ENCODE measurements around the gene GPR162. TPM values are rescaled to one million over a fixed set of nuclear protein-coding genes. Genes with fewer than 3 reads are reported as not detected.

GPR162 gene
- total and polyA plus RNA-seq, 10 donors: 2.1 to 14.7 (median 4.9) TPM

DNA sequence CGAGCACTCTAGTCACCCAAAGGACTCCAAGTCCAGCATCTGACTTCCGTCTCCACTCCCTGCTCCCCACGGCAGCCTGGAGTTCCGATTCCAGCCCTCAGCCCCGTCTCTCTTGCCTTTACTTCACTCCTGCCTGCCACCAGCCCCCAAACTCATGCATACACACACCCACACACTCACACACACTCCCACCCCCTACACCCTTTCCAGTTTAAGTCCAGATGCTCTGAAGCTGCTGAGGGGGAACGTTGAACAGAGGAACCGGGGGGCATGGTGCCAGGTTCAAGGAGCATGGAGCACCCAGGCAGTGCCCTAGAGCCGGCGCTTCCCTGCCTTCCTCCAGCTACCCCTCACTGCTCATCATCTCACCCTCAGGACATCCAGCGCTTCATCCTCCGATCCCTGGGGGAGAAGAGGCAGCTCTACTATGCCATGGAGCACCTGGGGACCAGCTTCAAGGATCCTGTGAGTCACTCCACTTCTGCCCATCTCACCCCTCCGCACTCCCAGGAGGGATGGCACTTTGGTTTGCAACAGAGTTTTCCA is 9.9 kb downstream of the GPR162 start:
- H3K27me3 ChIP-seq (replicated peaks in 1 of 7): peaks cover 0 to 41% (median 35%) of the 10 kb centered on the region in 7 donors
- no peak overlapping the region for H3K4me3 ChIP-seq
- intact Hi-C loops (cut with DNase I; ENCODE audit: low total_unique reads): no loop called here
- TF ChIP-seq, protein P1, sequence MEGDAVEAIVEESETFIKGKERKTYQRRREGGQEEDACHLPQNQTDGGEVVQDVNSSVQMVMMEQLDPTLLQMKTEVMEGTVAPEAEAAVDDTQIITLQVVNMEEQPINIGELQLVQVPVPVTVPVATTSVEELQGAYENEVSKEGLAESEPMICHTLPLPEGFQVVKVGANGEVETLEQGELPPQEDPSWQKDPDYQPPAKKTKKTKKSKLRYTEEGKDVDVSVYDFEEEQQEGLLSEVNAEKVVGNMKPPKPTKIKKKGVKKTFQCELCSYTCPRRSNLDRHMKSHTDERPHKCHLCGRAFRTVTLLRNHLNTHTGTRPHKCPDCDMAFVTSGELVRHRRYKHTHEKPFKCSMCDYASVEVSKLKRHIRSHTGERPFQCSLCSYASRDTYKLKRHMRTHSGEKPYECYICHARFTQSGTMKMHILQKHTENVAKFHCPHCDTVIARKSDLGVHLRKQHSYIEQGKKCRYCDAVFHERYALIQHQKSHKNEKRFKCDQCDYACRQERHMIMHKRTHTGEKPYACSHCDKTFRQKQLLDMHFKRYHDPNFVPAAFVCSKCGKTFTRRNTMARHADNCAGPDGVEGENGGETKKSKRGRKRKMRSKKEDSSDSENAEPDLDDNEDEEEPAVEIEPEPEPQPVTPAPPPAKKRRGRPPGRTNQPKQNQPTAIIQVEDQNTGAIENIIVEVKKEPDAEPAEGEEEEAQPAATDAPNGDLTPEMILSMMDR (IDR thresholded peaks at IDR 0.05 in 8 of 11, conservative IDR thresholded peaks at IDR 0.05 in 3 of 11): no peak
- no peak for TF ChIP-seq POLR2AphosphoS5 (IDR thresholded peaks at IDR 0.05)
- no peak for TF ChIP-seq POLR2A (IDR thresholded peaks at IDR 0.05)
- H3K36me3 ChIP-seq: peaks cover 0 to 3% (median 0%) of the 10 kb centered on the region in 6 donors
- peaks cover 4 to 65% (median 44%) of the 10 kb centered on the region in 6 donors for H3K4me1 ChIP-seq
- no peaks in the 10 kb centered on the region for H3K9me3 ChIP-seq
- no peak for DNase-seq
- WGBS, 5 donors: 83 to 91% (median 87%) methylated on average over 12 of the region's 12 CpGs
- H3K27ac ChIP-seq: no peak overlapping the region

DNA sequence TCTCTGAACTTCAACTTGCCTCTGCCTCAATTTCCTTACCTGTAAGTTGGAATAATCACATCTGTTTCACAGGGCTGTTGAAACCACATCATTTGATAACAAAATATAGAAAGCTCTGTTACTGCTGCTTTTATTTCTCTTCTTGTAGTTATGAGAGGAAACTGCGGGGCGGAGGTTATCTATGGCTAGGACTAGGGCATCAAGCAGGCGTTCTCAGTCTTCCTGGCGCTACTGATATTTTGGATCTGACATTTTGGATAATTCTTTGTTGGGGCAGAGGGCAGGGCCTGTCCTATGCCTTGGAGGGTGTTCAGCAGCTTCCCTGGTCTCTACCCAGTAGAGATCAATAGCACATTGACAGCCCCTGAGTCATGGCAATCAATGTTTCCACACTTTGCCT is 10.5 kb downstream of the GPR162 start:
- peaks cover 0 to 3% (median 0%) of the 10 kb centered on the region in 6 donors for H3K36me3 ChIP-seq
- no peaks in the 10 kb centered on the region for H3K9me3 ChIP-seq
- H3K4me3 ChIP-seq: no peak overlapping the region
- H3K4me1 ChIP-seq: peaks cover 4 to 60% (median 41%) of the 10 kb centered on the region in 6 donors
- intact Hi-C loops (cut with DNase I; ENCODE audit: low total_unique reads): no loop called here
- no peak overlapping the region for H3K27ac ChIP-seq
- DNase-seq: no peak
- TF ChIP-seq, protein P1 (IDR thresholded peaks at IDR 0.05 in 8 of 11, conservative IDR thresholded peaks at IDR 0.05 in 3 of 11): no peak
- TF ChIP-seq POLR2AphosphoS5 (IDR thresholded peaks at IDR 0.05): peak in 1 of 3 donors; percentile 57
- TF ChIP-seq POLR2A (IDR thresholded peaks at IDR 0.05): no peak
- 58 to 79% (median 75%) methylated on average over 4 of the region's 4 CpGs for WGBS, 5 donors
- H3K27me3 ChIP-seq (replicated peaks in 1 of 7): peaks cover 0 to 35% (median 29%) of the 10 kb centered on the region in 7 donors

DNA sequence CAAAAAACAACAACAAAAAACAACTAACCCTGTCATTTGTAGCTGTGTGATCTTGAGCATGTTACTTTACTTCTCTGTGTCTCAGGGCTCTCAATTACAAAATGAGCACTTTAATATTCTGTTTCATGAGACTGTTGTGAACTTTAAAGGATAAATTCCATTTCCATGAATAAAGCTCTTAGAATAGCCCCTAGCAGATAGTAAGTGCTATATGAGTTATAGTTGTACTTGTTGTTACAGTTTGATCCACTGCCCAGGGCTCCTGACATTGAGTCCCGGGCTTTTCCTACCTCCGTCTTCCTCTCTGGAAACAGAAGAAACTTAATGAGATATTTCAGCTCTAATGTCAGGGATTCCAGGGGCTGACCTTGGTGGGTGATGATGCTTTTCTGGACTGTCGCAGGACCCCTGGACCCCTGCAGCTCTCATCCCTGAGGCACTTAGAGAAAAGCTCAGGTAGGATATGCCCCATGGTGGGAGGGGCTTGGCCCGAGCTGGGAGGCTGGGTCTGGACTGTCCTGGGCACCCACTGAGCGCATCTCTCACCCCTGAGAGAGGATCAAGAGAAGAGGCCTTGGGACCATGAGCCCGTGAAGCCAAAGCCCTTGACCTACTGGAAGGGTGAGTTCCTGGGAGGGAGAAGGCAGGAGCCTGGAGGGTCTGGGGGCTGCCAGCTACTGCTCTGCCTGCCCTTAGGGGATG is 11.7 kb downstream of the GPR162 start:
- TF ChIP-seq, protein P1 (IDR thresholded peaks at IDR 0.05 in 8 of 11, conservative IDR thresholded peaks at IDR 0.05 in 3 of 11): no peak
- no peak for TF ChIP-seq POLR2A (IDR thresholded peaks at IDR 0.05)
- 69 to 89% (median 82%) methylated on average over 5 to 6 of the region's 6 CpGs for WGBS, 5 donors
- Histone ChIP-seq H3K27me3 (replicated peaks in 1 of 7) (peaks cover 0 to 23% (median 19%) of the 10 kb centered on the region in 7 donors), H3K4me3 (no peak overlapping the region), H3K36me3 (peaks cover 0 to 13% (median 0%) of the 10 kb centered on the region in 6 donors), H3K27ac (no peak overlapping the region), H3K4me1 (peaks cover 0 to 49% (median 31%) of the 10 kb centered on the region in 6 donors), H3K9me3 (no peaks in the 10 kb centered on the region)
- intact Hi-C loops (cut with DNase I; ENCODE audit: low total_unique reads): no loop called here
- no peak for DNase-seq

DNA sequence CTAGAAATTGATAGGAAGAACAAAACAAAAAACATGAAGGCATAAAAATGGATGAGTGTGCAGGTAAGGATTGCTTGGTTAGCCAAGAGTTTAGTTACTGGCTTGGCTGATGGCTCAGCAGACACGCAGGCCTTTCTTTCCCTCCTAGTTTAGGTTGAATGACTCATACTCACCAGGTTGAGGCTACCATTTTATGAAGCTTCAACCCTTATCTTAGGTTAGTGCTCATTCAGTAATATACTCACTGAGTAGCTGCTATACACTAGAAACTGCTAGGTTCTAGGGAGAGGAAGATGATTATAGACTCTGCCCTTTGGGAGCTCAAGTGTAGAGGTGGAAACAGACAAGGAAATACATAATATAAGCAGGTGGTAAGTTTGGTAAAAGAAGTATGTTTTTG is 12.6 kb downstream of the GPR162 start:
- Histone ChIP-seq H3K4me1 (peaks cover 0 to 43% (median 24%) of the 10 kb centered on the region in 6 donors), H3K36me3 (peaks cover 0 to 13% (median 0%) of the 10 kb centered on the region in 6 donors), H3K9me3 (no peaks in the 10 kb centered on the region), H3K27me3 (replicated peaks in 1 of 7) (peaks cover 0 to 13% (median 9%) of the 10 kb centered on the region in 7 donors), H3K4me3 (no peak overlapping the region), H3K27ac (no peak overlapping the region)
- no peak for DNase-seq
- TF ChIP-seq, protein P1 (IDR thresholded peaks at IDR 0.05 in 8 of 11, conservative IDR thresholded peaks at IDR 0.05 in 3 of 11): no peak
- TF ChIP-seq POLR2A (IDR thresholded peaks at IDR 0.05): no peak
- TF ChIP-seq POLR2AphosphoS5 (IDR thresholded peaks at IDR 0.05): no peak
- intact Hi-C loops (cut with DNase I; ENCODE audit: low total_unique reads): no loop called here
- 52 to 88% (median 82%) methylated on average over 1 of the region's 1 CpG for WGBS, 5 donors
